HepG2 (cell line): Measurements from ENCODE around the gene ANTKMT. TPM values are rescaled to one million over a fixed set of nuclear protein-coding genes. Genes with fewer than 3 reads are reported as not detected.

Experiments used
- ATAC-seq: fragments of 200-7000 bp; cut with Tn5 transposase; 3 replicates; pipeline ENCODE4 v1.9.1; 2020; ENCODE audit warnings: mild to moderate bottlenecking, moderate library complexity
- BruUV-seq: library from RNA; stranded (reverse); fragments of 400-500 nt; replicated peaks from 2 replicates; lab custom pipeline; 2021; lab: Mats Ljungman, UMichigan
- CTCF ChIA-PET: fragments of 300-600 bp; formaldehyde crosslinking; extraction: SDS; loops from one replicate; lab custom pipeline; 2021; ENCODE audit warnings: low total read pairs, inconsistent platforms, low intra/inter-chr PET ratio; lab: Yijun Ruan, JAX
- POLR2A ChIA-PET: fragments of 350-600 bp; sonication (Branson Sonifier 250); formaldehyde crosslinking; loops from one replicate; lab custom pipeline; 2020; ENCODE audit warnings: antibody characterized with exemption, inconsistent platforms; lab: Yijun Ruan, JAX
- DNase-seq: peaks from one replicate; pipeline ENCODE4 v3.0.0-alpha.2; 2015; ENCODE audit warnings: low spot score
- FAIRE-seq: peaks from 3 replicates; lab custom pipeline; 2011; peaks lifted over from hg19 to GRCh38; lab: Jason Lieb, UNC
- H2AFZ ChIP-seq: one replicate; pipeline ENCODE4 v1.6.1; 2011; ENCODE audit warnings: low read length, inconsistent platforms
- H3K27ac ChIP-seq: fragments of 300-600 bp; 3 replicates; pipeline ENCODE4 v1.8.0; 2011; ENCODE audit warnings: mixed run types, mild to moderate bottlenecking, mixed read lengths, low read length, inconsistent platforms; ENCODE audit not compliant: insufficient read depth; ENCODE audit errors: extremely low read length
- H3K27me3 ChIP-seq, 2 experiments: fragments of 200-600 bp in 1 of 2; 2 replicates in 1 of 2; 3 replicates in 1 of 2; pipeline versions ENCODE4 v1.6.0 to v1.8.0; 2011; ENCODE audit warnings: low read length in 2 of 2, mild to moderate bottlenecking in 2 of 2, moderate library complexity in 2 of 2, inconsistent platforms in 1 of 2; ENCODE audit not compliant: insufficient read depth in 2 of 2, control insufficient read depth in 1 of 2
- H3K36me3 ChIP-seq, 2 experiments: fragments of 200-600 bp in 1 of 2; replicated peaks in 1 of 2; 2 replicates in 1 of 2; 3 replicates in 1 of 2; pipeline versions ENCODE4 v1.5.1 to v1.8.0; 2011; ENCODE audit warnings: low read length in 2 of 2, inconsistent platforms in 1 of 2; ENCODE audit not compliant: insufficient read depth in 2 of 2, control insufficient read depth in 1 of 2
- H3K4me1 ChIP-seq: 2 replicates; pipeline ENCODE4 v1.5.1; 2012; ENCODE audit warnings: low read length, inconsistent platforms; ENCODE audit not compliant: insufficient read depth
- H3K4me2 ChIP-seq: 2 replicates; pipeline ENCODE4 v1.6.0; 2011; ENCODE audit warnings: low read depth, low read length, inconsistent platforms
- H3K4me3 ChIP-seq, 3 experiments: fragments of 200-600 bp in 1 of 3; sonication (generic), shearing (Covaris generic) in 1 of 3; replicated peaks in 1 of 3; 2 replicates each; pipeline ENCODE4 v1.5.1; 2011 to 2016; ENCODE audit warnings: low read length in 3 of 3, inconsistent platforms in 2 of 3, low read depth in 2 of 3, mild to moderate bottlenecking in 2 of 3, control low read depth in 1 of 3, mixed read lengths in 1 of 3; ENCODE audit not compliant: insufficient read depth in 1 of 3
- H3K79me2 ChIP-seq: one replicate; pipeline ENCODE4 v1.6.1; 2011; ENCODE audit warnings: low read length, inconsistent platforms; ENCODE audit not compliant: insufficient read depth
- H3K9ac ChIP-seq: 2 replicates; pipeline ENCODE4 v1.6.0; 2011; ENCODE audit warnings: mild to moderate bottlenecking, low read depth, low read length, inconsistent platforms; ENCODE audit not compliant: insufficient read depth
- H3K9me3 ChIP-seq: 2 replicates; pipeline ENCODE4 v1.5.1; 2012; ENCODE audit warnings: mild to moderate bottlenecking, low read length
- H4K20me1 ChIP-seq: 2 replicates; pipeline ENCODE4 v1.6.0; 2011; ENCODE audit warnings: inconsistent platforms, mild to moderate bottlenecking, low read length, moderate library complexity; ENCODE audit not compliant: insufficient read depth
- AGO1 ChIP-seq: fragments of 200-400 bp; formaldehyde crosslinking; IDR thresholded peaks from 2 replicates; pipeline ENCODE4 v1.6.1; 2017; ENCODE audit warnings: mild to moderate bottlenecking, low read depth, low read length, moderate library complexity; ENCODE audit not compliant: poor library complexity, severe bottlenecking
- AGO2 ChIP-seq: fragments of 200-400 bp; formaldehyde crosslinking; optimal IDR thresholded peaks from 2 replicates; pipeline ENCODE3; 2017; ENCODE audit warnings: mild to moderate bottlenecking, low read depth, low read length, moderate library complexity
- EEA1 ChIP-seq: sonication (generic); formaldehyde crosslinking; IDR thresholded peaks from 2 replicates; pipeline ENCODE4 v1.5.1; 2020; ENCODE audit warnings: mild to moderate bottlenecking, missing genetic modification reagents, borderline replicate concordance
- FLYWCH1 ChIP-seq: sonication (generic); formaldehyde crosslinking; IDR thresholded peaks from 2 replicates; pipeline ENCODE4 v1.8.1; 2023; ENCODE audit warnings: mild to moderate bottlenecking, missing genetic modification reagents
- MYC ChIP-seq: sonication (generic); formaldehyde crosslinking; IDR thresholded peaks from 2 replicates; pipeline ENCODE4 v1.9.0; 2021; ENCODE audit warnings: missing genetic modification reagents, borderline replicate concordance
- NONO ChIP-seq, 2 experiments: fragments of 450-650 bp in 1 of 2; sonication (generic) in 1 of 2; formaldehyde crosslinking in 1 of 2; IDR thresholded peaks in 1 of 2; conservative IDR thresholded peaks in 1 of 2; 2 replicates each; pipeline versions ENCODE4 v1.6.1 to v1.8.0; 2017 to 2022; ENCODE audit warnings: mild to moderate bottlenecking in 1 of 2, missing genetic modification reagents in 1 of 2, moderate library complexity in 1 of 2
- THAP7 ChIP-seq: sonication (generic); formaldehyde crosslinking; IDR thresholded peaks from 2 replicates; pipeline ENCODE4 v1.8.1; 2023; ENCODE audit warnings: mild to moderate bottlenecking, missing genetic modification reagents
- ZBTB3 ChIP-seq: sonication (generic); formaldehyde crosslinking; IDR thresholded peaks from 2 replicates; pipeline ENCODE4 v1.4.0; 2020; ENCODE audit warnings: low read depth, mild to moderate bottlenecking, moderate library complexity, missing genetic modification reagents, borderline replicate concordance
- ZNF160 ChIP-seq: sonication (generic); formaldehyde crosslinking; IDR thresholded peaks from 2 replicates; pipeline ENCODE4 v1.8.0; 2022; ENCODE audit warnings: mild to moderate bottlenecking, inconsistent platforms, missing genetic modification reagents
- ZNF615 ChIP-seq: sonication (generic); formaldehyde crosslinking; IDR thresholded peaks from 2 replicates; pipeline ENCODE4 v1.5.0; 2020; ENCODE audit warnings: mild to moderate bottlenecking, missing genetic modification reagents, borderline replicate concordance
- ZNF777 ChIP-seq: sonication (generic); formaldehyde crosslinking; IDR thresholded peaks from 2 replicates; pipeline ENCODE4 v1.4.0; 2020; ENCODE audit warnings: missing genetic modification reagents
- ZNF800 ChIP-seq: sonication (generic); formaldehyde crosslinking; IDR thresholded peaks from 2 replicates; pipeline ENCODE4 v1.4.0; 2020; ENCODE audit warnings: missing genetic modification reagents
- WGBS: methylation state at CpG from one replicate; pipeline ENCODE4 v1.1.6; 2017; ENCODE audit warnings: low lambda C conversion rate; 5-methylcytosine and 5-hydroxymethylcytosine counted together
- in situ Hi-C: cut with HindIII; loops from 2 replicates; pipeline ENCODE4 v1.10.0; 2017; ENCODE audit warnings: low pct_unique_long_range_greater_than_20kb; ENCODE audit not compliant: extremely low pct_ligation_motif_present
- intact Hi-C: fragments of 100-400 bp; cut with micrococcal nuclease; formaldehyde crosslinking; loops from one replicate; pipeline ENCODE4 v1.10.0; 2022; ENCODE audit not compliant: unreplicated experiment
- polyA plus RNA-seq, 8 experiments: library from polyadenylated mRNA; depleted of rRNA in 3 of 8; stranded (reverse) in 7 of 8; unstranded in 1 of 8; fragments of >200 nt; fragmentation: Illumina TruSeq in 4 of 8; extraction: Trizol in 4 of 8; gene quantifications; 2 replicates each; pipeline versions ENCODE4 v1.2.1 to v1.2.3, GENCODE V29; 2011 to 2016; ENCODE audit warnings: low read depth in 4 of 8, missing spikeins in 1 of 8, mixed read lengths in 1 of 8; ENCODE audit not compliant: insufficient read depth in 1 of 8
- total RNA-seq, 5 experiments: library from RNA; depleted of rRNA; stranded (reverse); fragments of >200 nt; fragmentation: Illumina TruSeq; extraction: Trizol; gene quantifications; 2 replicates each; pipeline ENCODE4 v1.2.3, GENCODE V29; 2016; ENCODE audit warnings: low read depth in 1 of 5

Gene ANTKMT
- total and polyA plus RNA-seq, 2 of the 13 experiments (the other 11 are each of a cell fraction or from before 2014, with no cell fraction given): 7.5 to 47.8 TPM

- Histone ChIP-seq H3K27ac (no peak overlapping the region), H2AFZ (no peak overlapping the region), H3K4me3 (peak overlapping the region in 1 of 3 experiments; percentile 82; a peak in 1 of 6 replicates), H3K4me1 (peaks cover 19% of the 10 kb centered on the region), H3K79me2 (no peaks in the 10 kb centered on the region), H3K9me3 (no peaks in the 10 kb centered on the region), H4K20me1 (no peaks in the 10 kb centered on the region), H3K36me3 (no peaks in the 10 kb centered on the region), H3K4me2 (peak overlapping the region; percentile 94), H3K27me3 (peaks cover 0 to 3% of the 10 kb centered on the region in 2 experiments; a peak in 1 of 5 replicates)
- intact Hi-C loops (no loop called here), in situ Hi-C loops (no loop called here)
- FAIRE-seq (no peak), ATAC-seq (peak; percentile 6), DNase-seq (no peak)
- WGBS: 5% methylated on average over 4 of the region's 9 CpGs
- ChIA-PET CTCF (no interaction called here), POLR2A (interaction anchor here (1.2 to 2.6 kb wide), 3 partner anchors 10 to 35 kb away, joined by 3 to 14 read pairs (median 7); partner anchors contain the start of genes CIAO3 and MSLN)
- no TSS peak for BruUV-seq
- TF ChIP-seq THAP7 (CRISPR knock-in tag) (no peak), ZBTB3 (no peak), AGO1 (peak; percentile 62)
- TF ChIP-seq, all 625 proteins: peak for 1
- no peak overlapping the region for H3K9ac ChIP-seq
Measured at GRCh38 chr16:726188-726437, 5.2 kb downstream of the ANTKMT start.

GRCh38 chr16:726438-727290 lies 5.7 kb downstream of the ANTKMT start, which contains the start of the genes CCDC78 and HAGHL:
Gene CCDC78 (minus strand): TSS chr16:726443. CDS start chr16:726367, 76 bp downstream.
Gene HAGHL (plus strand): TSS chr16:727106. CDS start chr16:727510, 404 bp downstream.
- intact Hi-C loops (no loop called here), in situ Hi-C loops (no loop called here)
- Histone ChIP-seq H3K27me3 (peaks cover 0 to 3% of the 10 kb centered on the region in 2 experiments; a peak in 1 of 5 replicates), H3K79me2 (no peaks in the 10 kb centered on the region), H3K4me2 (peak within 1 kb of the TSS; percentile 94), H3K4me3 (peak within 1 kb of the TSS; percentile 57 to 82 (median 66)), H4K20me1 (no peaks in the 10 kb centered on the region), H3K4me1 (peaks cover 16% of the 10 kb centered on the region), H2AFZ (no peak within 1 kb of the TSS), H3K36me3 (no peaks in the 10 kb centered on the region), H3K9me3 (no peaks in the 10 kb centered on the region), H3K9ac (peak within 1 kb of the TSS; percentile 69), H3K27ac (no peak within 1 kb of the TSS)
- FAIRE-seq (no peak), DNase-seq (no peak), ATAC-seq (peak; percentile 19)
- POLR2A ChIA-PET: interaction anchor here (1.1 to 2.6 kb wide), 5 partner anchors 11 to 34 kb away, joined by 3 to 14 read pairs (median 7); partner anchors contain the start of genes CIAO3 and MSLN
- 7% methylated on average over 12 of the region's 88 CpGs for WGBS
- BruUV-seq: no TSS peak
- CTCF ChIA-PET: no interaction called here
- no peak for TF ChIP-seq EEA1
- 0 out of 2 replicates have a peak, but pooled peaks have one; percentile 29 for TF ChIP-seq ZNF160
- peak; percentile 53 for TF ChIP-seq AGO2
- 0 out of 2 replicates have a peak, but pooled peaks have one; percentile 16 for TF ChIP-seq ZNF777 (CRISPR knock-in tag)
- no peak for TF ChIP-seq NONO (IDR thresholded peaks at IDR 0.05)
- 0 out of 2 replicates have a peak, but pooled peaks have one; percentile 36 for TF ChIP-seq NONO (CRISPR knock-in tag; conservative IDR thresholded peaks at IDR 0.05)
- peak; percentile 35 for TF ChIP-seq AGO1
- no peak for TF ChIP-seq ZNF615 (CRISPR knock-in tag)
- TF ChIP-seq FLYWCH1 (CRISPR knock-in tag): no peak
- peak; percentile 33; the same call in 1 of the 2 replicates for TF ChIP-seq ZNF800 (CRISPR knock-in tag)
- 0 out of 2 replicates have a peak, but pooled peaks have one; percentile 11 for TF ChIP-seq MYC (CRISPR knock-in tag)
